ENCODE results near the gene C11orf68.
A peak's percentile ranks its signal among the peaks of the same experiment; 100 is the strongest.
"Not testable (repeated sequence)": the region's sequence is repeated elsewhere in the genome, so short reads cannot be mapped to it uniquely, and the experiment has no call there.

Gene C11orf68

GRCh38 chr11:65918211-65919140 lies at the start of gene C11orf68:
Gene C11orf68 (minus strand): TSS chr11:65919062. CDS start chr11:65919031, 31 bp downstream.
- DNase-seq = no peak

GRCh38 chr11:65967329-65967934 lies 48.6 kb upstream of the C11orf68 start:
- DNase-seq = no peak

GRCh38 chr11:65965986-65966762 lies 47.3 kb upstream of the C11orf68 start:
- DNase-seq = no peak

GRCh38 chr11:65964906-65965305 lies 46.0 kb upstream of the C11orf68 start:
- DNase-seq = no peak

- DNase-seq = no peak
These were observed 43.3 kb upstream of the C11orf68 start for GRCh38 chr11:65962141-65962564.

GRCh38 chr11:65961267-65962140 lies 42.6 kb upstream of the C11orf68 start, which contains the start of gene SART1:
Gene SART1 (plus strand): TSS chr11:65961734. CDS start chr11:65961781, 47 bp downstream.
- peak; percentile 95 for DNase-seq

GRCh38 chr11:65960824-65961266 lies 42.0 kb upstream of the C11orf68 start:
- no peak for DNase-seq

GRCh38 chr11:65958774-65959420 lies 40.0 kb upstream of the C11orf68 start:
- DNase-seq = no peak

- DNase-seq = no peak
These were observed 39.4 kb upstream of the C11orf68 start for GRCh38 chr11:65958291-65958690.

GRCh38 chr11:65954771-65955170 lies 35.9 kb upstream of the C11orf68 start:
- no peak for DNase-seq

GRCh38 chr11:65953471-65953870 lies 34.6 kb upstream of the C11orf68 start:
- DNase-seq = no peak

- DNase-seq = no peak
These were observed 33.2 kb upstream of the C11orf68 start for GRCh38 chr11:65952052-65952521.

- not testable (repeated sequence) for DNase-seq
These were observed 32.8 kb upstream of the C11orf68 start for GRCh38 chr11:65951641-65952040.

- not testable (repeated sequence) for DNase-seq
These were observed 31.8 kb upstream of the C11orf68 start for GRCh38 chr11:65950711-65951110.

- no peak for DNase-seq
These were observed 28.8 kb upstream of the C11orf68 start for GRCh38 chr11:65947603-65948125.

- no peak for DNase-seq
These were observed 28.3 kb upstream of the C11orf68 start for GRCh38 chr11:65947133-65947532.

GRCh38 chr11:65946655-65947054 lies 27.8 kb upstream of the C11orf68 start:
- DNase-seq = no peak

- no peak for DNase-seq
These were observed 27.2 kb upstream of the C11orf68 start for GRCh38 chr11:65945941-65946558.

GRCh38 chr11:65945430-65945911 lies 26.6 kb upstream of the C11orf68 start, which contains the start of gene TSGA10IP:
Gene TSGA10IP (plus strand): TSS chr11:65945480. CDS start chr11:65945676, 196 bp downstream.
- no peak for DNase-seq

GRCh38 chr11:65944767-65945166 lies 25.9 kb upstream of the C11orf68 start:
- no peak for DNase-seq
